OCI-LY7 (cell line): Measurements from ENCODE around the gene TRIM52. TPM values are rescaled to one million over a fixed set of nuclear protein-coding genes. Genes with fewer than 3 reads are reported as not detected.

Experiments used
- BruUV-seq: library from RNA; stranded (reverse); fragments of 400-500 nt; replicated peaks from 2 replicates; lab custom pipeline; 2021; lab: Mats Ljungman, UMichigan
- CTCF ChIA-PET: fragments of 300-600 bp; sonication (Branson Sonifier 250); formaldehyde crosslinking; loops from one replicate; lab custom pipeline; 2022; ENCODE audit warnings: antibody characterized with exemption; ENCODE audit not compliant: unreplicated experiment; lab: Charles Lee
- POLR2A ChIA-PET: fragments of 300-600 bp; sonication (Branson Sonifier 250); formaldehyde crosslinking; loops from one replicate; lab custom pipeline; 2022; ENCODE audit warnings: antibody characterized with exemption; lab: Charles Lee
- DNase-seq: peaks from one replicate; pipeline ENCODE4 v3.0.0-alpha.2; 2015; ENCODE audit warnings: low spot score
- H2AFZ ChIP-seq: fragments of 200-600 bp; sonication (generic), shearing (Covaris generic); 2 replicates; pipeline ENCODE4 v1.6.1; 2014; ENCODE audit warnings: mild to moderate bottlenecking, antibody characterized with exemption, low read length, moderate library complexity
- H3K27ac ChIP-seq: fragments of 200-600 bp; sonication (generic); 2 replicates; pipeline ENCODE4 v1.5.1; 2014; ENCODE audit warnings: mixed run types, low read depth, mild to moderate bottlenecking, moderate library complexity, low read length, inconsistent platforms; ENCODE audit not compliant: poor library complexity, severe bottlenecking
- H3K36me3 ChIP-seq: fragments of 200-600 bp; sonication (generic); 2 replicates; pipeline ENCODE4 v1.6.1; 2014; ENCODE audit warnings: mild to moderate bottlenecking, antibody characterized with exemption, low read length, moderate library complexity, mixed read lengths; ENCODE audit not compliant: insufficient read depth
- H3K4me1 ChIP-seq: fragments of 200-600 bp; sonication (generic); 2 replicates; pipeline ENCODE4 v1.5.1; 2014; ENCODE audit warnings: mild to moderate bottlenecking, low read length; ENCODE audit not compliant: insufficient read depth, poor library complexity, severe bottlenecking
- H3K4me2 ChIP-seq: fragments of 200-600 bp; sonication (generic); 2 replicates; pipeline ENCODE4 v1.6.1; 2014; ENCODE audit warnings: mild to moderate bottlenecking, low read length
- H3K4me3 ChIP-seq: fragments of 200-600 bp; sonication (generic); 2 replicates; pipeline ENCODE4 v1.5.1; 2014; ENCODE audit warnings: mild to moderate bottlenecking, low read depth, low read length; ENCODE audit not compliant: poor library complexity, severe bottlenecking
- H3K79me2 ChIP-seq: fragments of 200-600 bp; sonication (generic); 2 replicates; pipeline ENCODE4 v1.6.1; 2016; ENCODE audit warnings: low read depth, mild to moderate bottlenecking, low read length, moderate library complexity, mixed read lengths; ENCODE audit not compliant: insufficient read depth
- H3K9me2 ChIP-seq: fragments of 200-600 bp; sonication (generic); 2 replicates; pipeline ENCODE4 v1.6.1; 2016; ENCODE audit warnings: mild to moderate bottlenecking, low read length, mixed read lengths; ENCODE audit not compliant: insufficient read depth
- H3K9me3 ChIP-seq: fragments of 200-600 bp; sonication (generic); 2 replicates; pipeline ENCODE4 v1.6.1; 2014; ENCODE audit warnings: mild to moderate bottlenecking, mixed run types, low read length, mixed read lengths
- H4K20me1 ChIP-seq: fragments of 200-600 bp; sonication (generic); 2 replicates; pipeline ENCODE4 v1.6.1; 2014; ENCODE audit warnings: mild to moderate bottlenecking, antibody characterized with exemption, low read length, moderate library complexity, mixed read lengths; ENCODE audit not compliant: insufficient read depth
- EZH2phosphoT487 ChIP-seq: fragments of 200-600 bp; sonication (generic); IDR thresholded peaks from 2 replicates; pipeline ENCODE4 v1.6.1; 2018; ENCODE audit warnings: low read depth, borderline replicate concordance, mild to moderate bottlenecking, mixed run types, antibody characterized with exemption, low read length, moderate library complexity, mixed read lengths
- intact Hi-C: fragments of 100-400 bp; cut with micrococcal nuclease; formaldehyde crosslinking; loops from one replicate; pipeline ENCODE4 v1.10.0; 2022; ENCODE audit not compliant: unreplicated experiment
- total RNA-seq, 2 experiments: library from RNA; depleted of rRNA in 1 of 2; stranded (reverse); fragments of >200 nt in 1 of 2; shearing (Covaris generic) in 1 of 2; gene quantifications; 2 replicates each; pipeline ENCODE4 v1.2.3, GENCODE V29; 2014 to 2022
- TF ChIP-seq, protein P1 (sequence below): fragments of 200-600 bp; sonication (generic); conservative IDR thresholded peaks from 2 replicates; pipeline ENCODE4 v1.5.1; 2014; ENCODE audit warnings: mild to moderate bottlenecking, antibody characterized with exemption, low read length, moderate library complexity, mixed read lengths

TRIM52 gene
- total RNA-seq, 2 experiments from 2014 or later: 16.1 to 33.5 TPM

DNA sequence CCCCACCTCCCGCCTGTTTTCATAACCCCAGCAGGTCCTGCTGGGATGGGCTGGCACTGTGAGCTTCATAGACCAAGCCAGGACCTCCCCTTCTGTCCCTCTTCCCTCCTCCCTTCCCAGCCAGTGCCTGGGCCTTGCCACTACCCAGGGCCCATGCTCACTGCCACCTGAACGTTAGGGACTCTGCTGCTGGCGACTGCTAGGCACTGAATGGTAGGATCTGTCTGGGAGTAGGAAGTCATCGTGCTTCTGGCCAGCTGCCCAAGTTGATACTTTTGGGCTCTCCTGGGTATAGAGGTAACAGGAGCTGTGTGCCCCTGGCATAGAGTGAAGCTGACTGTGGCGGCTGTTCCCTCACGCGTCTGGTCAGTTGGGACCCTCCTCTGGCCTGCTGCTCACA is 29.5 kb downstream of the TRIM52 start:
- ChIA-PET CTCF (no interaction called here), POLR2A (no interaction called here)
- H4K20me1 ChIP-seq: no peaks in the 10 kb centered on the region; the same call in 1 of the 2 replicates
- no peaks in the 10 kb centered on the region for H3K9me3 ChIP-seq
- no peaks in the 10 kb centered on the region for H3K9me2 ChIP-seq
- TF ChIP-seq, protein P1, sequence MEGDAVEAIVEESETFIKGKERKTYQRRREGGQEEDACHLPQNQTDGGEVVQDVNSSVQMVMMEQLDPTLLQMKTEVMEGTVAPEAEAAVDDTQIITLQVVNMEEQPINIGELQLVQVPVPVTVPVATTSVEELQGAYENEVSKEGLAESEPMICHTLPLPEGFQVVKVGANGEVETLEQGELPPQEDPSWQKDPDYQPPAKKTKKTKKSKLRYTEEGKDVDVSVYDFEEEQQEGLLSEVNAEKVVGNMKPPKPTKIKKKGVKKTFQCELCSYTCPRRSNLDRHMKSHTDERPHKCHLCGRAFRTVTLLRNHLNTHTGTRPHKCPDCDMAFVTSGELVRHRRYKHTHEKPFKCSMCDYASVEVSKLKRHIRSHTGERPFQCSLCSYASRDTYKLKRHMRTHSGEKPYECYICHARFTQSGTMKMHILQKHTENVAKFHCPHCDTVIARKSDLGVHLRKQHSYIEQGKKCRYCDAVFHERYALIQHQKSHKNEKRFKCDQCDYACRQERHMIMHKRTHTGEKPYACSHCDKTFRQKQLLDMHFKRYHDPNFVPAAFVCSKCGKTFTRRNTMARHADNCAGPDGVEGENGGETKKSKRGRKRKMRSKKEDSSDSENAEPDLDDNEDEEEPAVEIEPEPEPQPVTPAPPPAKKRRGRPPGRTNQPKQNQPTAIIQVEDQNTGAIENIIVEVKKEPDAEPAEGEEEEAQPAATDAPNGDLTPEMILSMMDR: no peak
- no peak for TF ChIP-seq EZH2phosphoT487
- intact Hi-C loops: no loop called here
- peaks cover 93% of the 10 kb centered on the region for H3K36me3 ChIP-seq
- BruUV-seq: no TSS peak
- no peak overlapping the region for H3K27ac ChIP-seq
- H3K4me3 ChIP-seq: no peak overlapping the region
- H2AFZ ChIP-seq: no peak overlapping the region
- peaks cover 8% of the 10 kb centered on the region; the same call in 1 of the 2 replicates for H3K79me2 ChIP-seq
- no peak for DNase-seq
- no peak overlapping the region for H3K4me2 ChIP-seq
- H3K4me1 ChIP-seq: peaks cover 21% of the 10 kb centered on the region

DNA sequence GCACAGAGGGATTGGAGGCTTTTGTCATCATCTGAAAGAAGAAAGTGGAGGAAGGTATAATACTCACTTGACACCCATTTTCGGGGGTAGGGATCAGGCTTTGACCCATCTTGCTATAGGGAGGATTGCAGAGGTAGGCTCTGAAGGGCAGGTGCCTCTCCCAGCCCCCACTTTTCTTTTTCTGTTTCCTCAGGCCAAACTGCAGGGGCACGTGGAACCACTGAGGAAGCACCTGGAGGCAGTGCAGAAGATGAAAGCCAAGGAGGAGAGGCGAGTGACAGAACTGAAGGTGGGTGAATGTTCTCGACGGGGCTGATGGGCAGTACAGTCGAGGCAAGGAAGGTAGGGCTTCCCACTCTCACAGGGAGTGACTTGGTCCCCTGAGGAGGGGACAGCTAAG is 30.4 kb downstream of the TRIM52 start:
- no TSS peak for BruUV-seq
- POLR2A ChIA-PET: no interaction called here

DNA sequence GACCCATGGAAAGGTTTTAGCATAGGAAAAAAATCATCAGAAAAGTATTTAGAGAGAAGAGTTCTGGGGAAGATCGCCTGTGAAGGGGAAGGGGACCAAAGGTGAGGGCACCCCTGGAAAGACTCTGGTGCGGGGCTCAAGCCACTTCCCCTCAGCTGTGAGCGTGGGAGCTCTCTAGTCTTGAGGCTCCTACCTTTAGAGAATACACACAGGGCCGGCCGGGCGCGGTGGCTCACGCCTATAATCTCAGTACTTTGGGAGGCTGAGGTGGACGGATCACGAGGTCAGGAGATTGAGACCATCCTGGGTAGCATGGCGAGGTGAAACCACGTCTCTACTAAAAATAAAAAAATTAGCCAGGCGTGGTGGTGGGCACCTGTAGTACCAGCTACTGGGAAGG is 30.9 kb downstream of the TRIM52 start:
- CTCF ChIA-PET: no interaction called here
- peaks cover 91% of the 10 kb centered on the region for H3K36me3 ChIP-seq
- TF ChIP-seq EZH2phosphoT487: no peak
- TF ChIP-seq, protein P1: no peak

More for the DNA sequence above, 30.4 kb downstream of the TRIM52 start:
- H3K36me3 ChIP-seq: peaks cover 91% of the 10 kb centered on the region
- intact Hi-C loops: no loop called here
- peak overlapping the region; percentile 4; the same call in 1 of the 2 replicates for H3K4me2 ChIP-seq
- H3K4me1 ChIP-seq: peaks cover 30% of the 10 kb centered on the region
- H3K79me2 ChIP-seq: peaks cover 16% of the 10 kb centered on the region
- no peak overlapping the region for H3K4me3 ChIP-seq
- peak overlapping the region; percentile 15 for H3K27ac ChIP-seq
- DNase-seq: no peak
- H4K20me1 ChIP-seq: peaks cover under 1% of the 10 kb centered on the region
- no peaks in the 10 kb centered on the region for H3K9me2 ChIP-seq
- H2AFZ ChIP-seq: no peak overlapping the region
- no peaks in the 10 kb centered on the region for H3K9me3 ChIP-seq
- CTCF ChIA-PET: no interaction called here
- TF ChIP-seq EZH2phosphoT487: no peak
- TF ChIP-seq, protein P1: no peak

More for the DNA sequence above, 30.9 kb downstream of the TRIM52 start:
- POLR2A ChIA-PET: interaction anchor here (0.6 kb wide), 2 partner anchors 20 to 983 kb away, joined by 3 to 4 read pairs; no protein-coding TSS in a partner anchor
- no peak for DNase-seq
- H3K9me2 ChIP-seq: no peaks in the 10 kb centered on the region
- no peak overlapping the region for H2AFZ ChIP-seq
- BruUV-seq: no TSS peak
- peaks cover 22% of the 10 kb centered on the region for H3K79me2 ChIP-seq
- H3K4me1 ChIP-seq: peaks cover 36% of the 10 kb centered on the region
- peak overlapping the region; percentile 3; the same call in 1 of the 2 replicates for H3K4me2 ChIP-seq
- peaks cover 5% of the 10 kb centered on the region for H4K20me1 ChIP-seq
- H3K4me3 ChIP-seq: no peak overlapping the region
- H3K9me3 ChIP-seq: no peaks in the 10 kb centered on the region
- intact Hi-C loops: no loop called here
- H3K27ac ChIP-seq: peak overlapping the region; percentile 15
